Measurements from ENCODE around the gene NCKAP5.

NCKAP5 gene

GRCh38 chr2:133407341-133407740 is 160.9 kb downstream of the NCKAP5 start:
- ChIA-PET CTCF (no interaction called here), POLR2A (no interaction called here)
- no peak for TF ChIP-seq CTCF (IDR thresholded peaks at IDR 0.05; ENCODE audit: control extremely low read depth, extremely low read depth, low read depth, missing control alignments)
- no peak for DNase-seq (ENCODE audit: extremely low spot score)

GRCh38 chr2:133405252-133405651 is 163.0 kb downstream of the NCKAP5 start:
- DNase-seq (ENCODE audit: extremely low spot score): no peak
- CTCF ChIA-PET: no interaction called here
- no peak for TF ChIP-seq CTCF (IDR thresholded peaks at IDR 0.05; ENCODE audit: control extremely low read depth, extremely low read depth, low read depth, missing control alignments)
- POLR2A ChIA-PET: no interaction called here

- DNase-seq (ENCODE audit: extremely low spot score): no peak
- CTCF ChIA-PET: no interaction called here
- POLR2A ChIA-PET: no interaction called here
- no peak for TF ChIP-seq CTCF (IDR thresholded peaks at IDR 0.05; ENCODE audit: control extremely low read depth, extremely low read depth, low read depth, missing control alignments)
Measured at GRCh38 chr2:133400411-133400810, 167.9 kb downstream of the NCKAP5 start.

GRCh38 chr2:133393895-133394294 is 174.4 kb downstream of the NCKAP5 start:
- CTCF ChIA-PET: interaction anchor here (1.6 kb wide), 1 partner anchor 97 kb away, joined by 4 read pairs; no protein-coding TSS in a partner anchor

GRCh38 chr2:133390156-133390555 is 178.1 kb downstream of the NCKAP5 start:
- no peak for DNase-seq (ENCODE audit: extremely low spot score)
- POLR2A ChIA-PET: no interaction called here
- CTCF ChIA-PET: no interaction called here
- no peak for TF ChIP-seq CTCF (IDR thresholded peaks at IDR 0.05; ENCODE audit: control extremely low read depth, extremely low read depth, low read depth, missing control alignments)

More at GRCh38 chr2:133393895-133394294, 174.4 kb downstream of the NCKAP5 start:
- POLR2A ChIA-PET: no interaction called here
- TF ChIP-seq CTCF (IDR thresholded peaks at IDR 0.05; ENCODE audit: control extremely low read depth, extremely low read depth, low read depth, missing control alignments): no peak
- DNase-seq (ENCODE audit: extremely low spot score): no peak

- CTCF ChIA-PET: no interaction called here
- POLR2A ChIA-PET: no interaction called here
- no peak for DNase-seq (ENCODE audit: extremely low spot score)
- TF ChIP-seq CTCF (IDR thresholded peaks at IDR 0.05; ENCODE audit: control extremely low read depth, extremely low read depth, low read depth, missing control alignments): no peak
Measured at GRCh38 chr2:133389569-133389968, 178.7 kb downstream of the NCKAP5 start.

- CTCF ChIA-PET: no interaction called here
- TF ChIP-seq CTCF (IDR thresholded peaks at IDR 0.05; ENCODE audit: control extremely low read depth, extremely low read depth, low read depth, missing control alignments): no peak
- POLR2A ChIA-PET: no interaction called here
- no peak for DNase-seq (ENCODE audit: extremely low spot score)
Measured at GRCh38 chr2:133382566-133382965, 185.7 kb downstream of the NCKAP5 start.
